ENCODE measurements around the gene MGST2.

GRCh38 chr4:139660568-139661043, 5.0 kb upstream of the MGST2 start:
- TF ChIP-seq POLR2A (IDR thresholded peaks at IDR 0.05) (no peak), CTCF (IDR thresholded peaks at IDR 0.05) (no peak)
